Natural killer cell (primary cell): Measurements from ENCODE around the gene SLC25A42. TPM values are rescaled to one million over a fixed set of nuclear protein-coding genes. Genes with fewer than 3 reads are reported as not detected.

ENCODE experiments used
- ATAC-seq, 3 donors: fragments of 150-1000 bp in 2 of 3; fragments of 200-7000 bp in 1 of 3; cut with Tn5 transposase; 1 replicate in 1 of 3; 2 replicates in 2 of 3; pipeline ENCODE4 v1.10.0; 2021; ENCODE audit warnings: mild to moderate bottlenecking in 2 of 3, moderate library complexity in 2 of 3
- DNase-seq, 2 donors: peaks; one replicate each; pipeline versions ENCODE4 v3.0.0 to v3.0.0-alpha.2; 2013 to 2021; ENCODE audit warnings: mixed read lengths in 1 of 2
- H3K27ac ChIP-seq: one replicate; pipeline ENCODE4 v1.5.1; 2013; ENCODE audit warnings: mild to moderate bottlenecking, low read length
- H3K27me3 ChIP-seq: one replicate; pipeline ENCODE4 v1.6.1; 2013; ENCODE audit warnings: low read length; ENCODE audit not compliant: control insufficient read depth, insufficient read depth
- H3K36me3 ChIP-seq: one replicate; pipeline ENCODE4 v1.6.1; 2013; ENCODE audit warnings: low read length; ENCODE audit not compliant: control insufficient read depth, insufficient read depth
- H3K4me1 ChIP-seq: one replicate; pipeline ENCODE4 v1.6.1; 2013; ENCODE audit warnings: low read length; ENCODE audit not compliant: control insufficient read depth, insufficient read depth
- H3K4me3 ChIP-seq: one replicate; pipeline ENCODE4 v1.5.1; 2013; ENCODE audit warnings: low read length
- H3K9me3 ChIP-seq: one replicate; pipeline ENCODE4 v1.6.1; 2013; ENCODE audit warnings: low read length; ENCODE audit not compliant: control insufficient read depth, insufficient read depth
- H3K27ac Mint-ChIP-seq, 2 donors: one replicate each; pipeline ENCODE4 v1.8.0; 2022; ENCODE audit warnings: mild to moderate bottlenecking in 2 of 2, mixed read lengths in 2 of 2, moderate library complexity in 1 of 2
- H3K27me3 Mint-ChIP-seq, 2 donors: one replicate each; pipeline ENCODE4 v1.8.0; 2022; ENCODE audit warnings: low read depth in 2 of 2, mixed read lengths in 2 of 2
- H3K36me3 Mint-ChIP-seq: one replicate; pipeline ENCODE4 v1.8.0; 2022; ENCODE audit warnings: mixed read lengths
- H3K4me1 Mint-ChIP-seq, 2 donors: one replicate each; pipeline ENCODE4 v1.8.0; 2022; ENCODE audit warnings: mixed read lengths in 2 of 2
- H3K4me3 Mint-ChIP-seq: one replicate; pipeline ENCODE4 v1.8.0; 2022; ENCODE audit warnings: mild to moderate bottlenecking, moderate library complexity, mixed read lengths
- H3K9me3 Mint-ChIP-seq, 2 donors: one replicate each; pipeline ENCODE4 v1.8.0; 2022; ENCODE audit warnings: mixed read lengths in 2 of 2
- CTCF ChIP-seq: fragments of 200-600 bp; IDR thresholded peaks from one replicate; pipeline ENCODE4 v1.8.0; 2022; ENCODE audit warnings: antibody characterized with exemption
- WGBS: methylation state at CpG from one replicate; pipeline ENCODE4 v1.1.7; 2013; ENCODE audit warnings: missing lambda C conversion rate; ENCODE audit not compliant: insufficient coverage; 5-methylcytosine and 5-hydroxymethylcytosine counted together
- intact Hi-C: fragments of 100-400 bp; cut with micrococcal nuclease; formaldehyde crosslinking; loops from one replicate; pipeline ENCODE4 v1.14.2; 2022
- total RNA-seq, 4 donors: library from RNA; stranded (reverse); fragments of 120-200 nt in 1 of 4; gene quantifications; one replicate each; pipeline versions ENCODE4 v1.2.3 to v1.2.4, GENCODE V29; 2013 to 2022

Gene SLC25A42
- total RNA-seq, 3 donors from 2014 or later (not counting 1 experiment from before 2014, with no cell fraction given) = 34.6 to 50.3 (median 41.8) TPM

- Histone ChIP-seq H3K27ac (no peak overlapping the region), H3K9me3 (no peaks in the 10 kb centered on the region), H3K27me3 (no peaks in the 10 kb centered on the region), H3K4me1 (peaks cover 5% of the 10 kb centered on the region), H3K36me3 (peaks cover 5% of the 10 kb centered on the region), H3K4me3 (no peak overlapping the region)
- intact Hi-C loops = no loop called here
- no peak for ATAC-seq
- no peaks in the 10 kb centered on the region for H3K36me3 Mint-ChIP-seq
- WGBS = 24% methylated on average over 18 of the region's 26 CpGs
- peaks cover 0 to 3% of the 10 kb centered on the region in 2 donors for H3K27me3 Mint-ChIP-seq
- no peak overlapping the region for H3K27ac Mint-ChIP-seq
- TF ChIP-seq CTCF = no peak
- DNase-seq = no peak
- no peak overlapping the region for H3K4me3 Mint-ChIP-seq
- H3K4me1 Mint-ChIP-seq = peaks cover 0 to 8% of the 10 kb centered on the region in 2 donors
- no peaks in the 10 kb centered on the region for H3K9me3 Mint-ChIP-seq
Measured at GRCh38 chr19:19160461-19161035, 96.8 kb downstream of the SLC25A42 start.

- Histone ChIP-seq H3K36me3 (no peaks in the 10 kb centered on the region), H3K4me3 (no peak overlapping the region), H3K4me1 (peaks cover 5% of the 10 kb centered on the region), H3K27ac (no peak overlapping the region), H3K27me3 (no peaks in the 10 kb centered on the region), H3K9me3 (no peaks in the 10 kb centered on the region)
- H3K27ac Mint-ChIP-seq = no peak overlapping the region
- H3K4me3 Mint-ChIP-seq = no peak overlapping the region
- H3K4me1 Mint-ChIP-seq = peaks cover 0 to 8% of the 10 kb centered on the region in 2 donors
- no peaks in the 10 kb centered on the region for H3K9me3 Mint-ChIP-seq
- DNase-seq (no peak), ATAC-seq (no peak)
- 89% methylated on average over 7 of the region's 7 CpGs for WGBS
- no peak for TF ChIP-seq CTCF
- H3K27me3 Mint-ChIP-seq = peaks cover 0 to 3% of the 10 kb centered on the region in 2 donors
- no peaks in the 10 kb centered on the region for H3K36me3 Mint-ChIP-seq
- intact Hi-C loops = no loop called here
Measured at GRCh38 chr19:19162495-19162894, 98.7 kb downstream of the SLC25A42 start.

Other genes with a start within 250 kb of the SLC25A42 start
- gene UPF1, start 232.0 kb upstream of the SLC25A42 start, total RNA-seq = 100 to 1,000 TPM; 123 to 140 (median 138) TPM
- not detected for gene CERS1, start 167.8 kb upstream of the SLC25A42 start, total RNA-seq
- 100 to 1,000 TPM; 204 to 228 (median 218) TPM for gene COPE, start 144.6 kb upstream of the SLC25A42 start, total RNA-seq
- 10 to 100 TPM; 59.3 to 66.9 (median 62.9) TPM for gene DDX49, start 144.3 kb upstream of the SLC25A42 start, total RNA-seq
- gene HOMER3, start 122.8 kb upstream of the SLC25A42 start, total RNA-seq = 1 to 10 TPM in 1 of 3 donors, under 1 TPM in 1, not detected in 1; 0.19 to 4.8 TPM
- gene SUGP2, start 30.5 kb upstream of the SLC25A42 start, total RNA-seq = 100 to 1,000 TPM; 220 to 237 (median 236) TPM
- 10 to 100 TPM; 19.3 to 21.2 (median 21.0) TPM for gene ARMC6, start 30.4 kb upstream of the SLC25A42 start, total RNA-seq
- gene TMEM161A, start 74.5 kb downstream of the SLC25A42 start, total RNA-seq = 10 to 100 TPM; 13.9 to 16.5 (median 14.2) TPM
- gene MEF2B, start 106.3 kb downstream of the SLC25A42 start, total RNA-seq = 1 to 10 TPM; 4.7 to 7.0 (median 5.6) TPM
- gene BORCS8, start 128.2 kb downstream of the SLC25A42 start, total RNA-seq = 10 to 100 TPM; 28.2 to 42.4 (median 33.2) TPM
- 10 to 100 TPM; 50.1 to 67.5 (median 66.0) TPM for gene RFXANK, start 128.3 kb downstream of the SLC25A42 start, total RNA-seq
- gene NR2C2AP, start 139.4 kb downstream of the SLC25A42 start, total RNA-seq = 10 to 100 TPM; 14.7 to 16.7 (median 16.4) TPM
- not detected for gene NCAN, start 148.0 kb downstream of the SLC25A42 start, total RNA-seq
- gene TM6SF2, start 209.3 kb downstream of the SLC25A42 start, total RNA-seq = not detected